Adrenal gland (tissue), 5 donors: ENCODE results near the gene NOM1.

Source experiments
- CTCF ChIP-seq, 6 experiments: fragments of 450-650 bp in 4 of 6; fragments of 200-600 bp in 2 of 6; sonication (generic) in 1 of 6; IDR thresholded peaks; 1 replicate in 5 of 6; 2 replicates in 1 of 6; pipeline versions ENCODE4 v1.5.1 to v1.8.0; 2016 to 2021; ENCODE audit warnings: antibody characterized with exemption in 6 of 6, mild to moderate bottlenecking in 2 of 6, moderate library complexity in 1 of 6
- POLR2A ChIP-seq, 2 donors: fragments of 450-650 bp; IDR thresholded peaks; one replicate each; pipeline ENCODE4 v1.6.1; 2017; ENCODE audit warnings: antibody characterized with exemption in 2 of 2, mild to moderate bottlenecking in 2 of 2, moderate library complexity in 1 of 2
- donor health status: DM: no; HTN: no; CAD: no.

- TF ChIP-seq POLR2A (IDR thresholded peaks at IDR 0.05) (no peak), CTCF (IDR thresholded peaks at IDR 0.05) (no peak)
These were observed 17.5 kb upstream of the NOM1 start for GRCh38 chr7:156932006-156932405.
